HG03460 (cell line): ENCODE results near the gene OSCP1.

Source experiments
- ATAC-seq: cut with Tn5 transposase; IDR thresholded peaks from one replicate; pipeline ENCODE4 v1.9.1; 2021; ENCODE audit not compliant: unreplicated experiment

OSCP1 gene

DNA sequence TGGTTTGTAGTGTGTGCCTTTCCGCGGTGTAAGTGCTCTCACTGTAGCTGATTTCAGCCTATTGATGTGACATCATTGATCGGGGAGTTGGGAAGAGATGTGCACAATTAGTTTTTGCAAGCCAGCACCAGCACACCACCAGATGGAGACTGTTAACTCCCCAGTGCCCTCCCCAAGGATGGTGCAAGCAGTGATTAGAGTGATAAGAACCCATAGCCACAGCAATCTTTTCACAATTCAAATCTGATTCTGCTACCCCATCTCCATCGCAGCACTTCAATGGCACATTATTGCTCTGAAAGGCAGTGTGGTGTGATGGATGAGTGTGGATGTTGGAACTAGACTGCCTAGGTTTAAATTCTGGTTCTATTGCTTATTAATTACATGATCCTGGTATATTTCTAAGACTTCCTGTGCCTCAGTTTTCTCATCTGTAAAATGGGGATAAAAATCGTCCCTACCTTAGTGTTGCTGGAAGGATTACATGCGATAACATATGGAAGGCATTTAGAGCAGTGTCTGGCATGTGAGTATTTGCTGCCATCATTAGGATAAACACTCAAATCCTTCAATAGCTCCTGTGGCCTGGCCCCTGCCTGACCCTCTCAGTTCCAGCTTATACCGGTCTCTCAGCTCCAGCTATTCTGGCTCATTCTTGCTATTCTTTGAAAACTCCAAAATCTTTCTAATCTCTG, 25.8 kb upstream of the OSCP1 start:
- ATAC-seq = no peak

DNA sequence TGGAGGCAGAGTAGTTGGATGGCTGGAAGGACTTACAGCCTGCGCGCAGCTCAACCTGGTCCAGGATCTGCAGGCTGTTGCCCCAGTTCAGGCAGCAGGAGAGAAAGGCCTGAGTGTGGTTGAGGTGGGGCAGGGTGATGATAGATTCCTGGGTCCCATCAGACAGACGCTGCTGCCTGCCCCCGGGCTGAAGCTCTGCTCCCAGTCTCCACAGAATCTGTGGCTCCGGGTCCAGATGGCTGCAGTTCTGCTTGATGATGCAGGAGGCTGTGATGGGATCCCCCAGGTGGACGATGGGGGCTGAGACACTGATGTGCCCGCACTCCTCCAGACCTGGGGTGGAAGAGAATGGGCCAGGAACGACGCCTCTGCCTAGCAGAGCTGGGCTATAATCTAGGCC, 25.1 kb upstream of the OSCP1 start:
- no peak for ATAC-seq

DNA sequence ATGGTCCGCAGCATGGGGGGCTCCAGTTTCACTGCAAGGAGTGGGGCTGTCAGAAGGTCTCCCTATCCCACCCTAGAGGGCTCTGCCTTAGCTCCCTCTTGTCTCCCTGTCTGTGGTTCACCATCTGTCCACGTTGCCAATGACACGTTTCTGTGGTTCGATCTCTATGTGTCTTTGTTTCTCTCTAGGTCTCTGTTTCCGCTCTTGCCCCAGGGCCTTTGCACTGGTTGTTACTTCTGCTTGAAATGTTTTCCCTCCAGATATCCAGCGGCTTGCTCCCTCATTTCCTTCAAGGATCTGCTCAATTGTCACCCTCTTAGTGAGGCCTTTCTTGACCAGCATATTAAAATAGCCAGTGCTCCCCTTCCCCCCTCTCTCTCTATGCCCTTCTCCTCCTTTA, 22.4 kb upstream of the OSCP1 start:
- no peak for ATAC-seq

DNA sequence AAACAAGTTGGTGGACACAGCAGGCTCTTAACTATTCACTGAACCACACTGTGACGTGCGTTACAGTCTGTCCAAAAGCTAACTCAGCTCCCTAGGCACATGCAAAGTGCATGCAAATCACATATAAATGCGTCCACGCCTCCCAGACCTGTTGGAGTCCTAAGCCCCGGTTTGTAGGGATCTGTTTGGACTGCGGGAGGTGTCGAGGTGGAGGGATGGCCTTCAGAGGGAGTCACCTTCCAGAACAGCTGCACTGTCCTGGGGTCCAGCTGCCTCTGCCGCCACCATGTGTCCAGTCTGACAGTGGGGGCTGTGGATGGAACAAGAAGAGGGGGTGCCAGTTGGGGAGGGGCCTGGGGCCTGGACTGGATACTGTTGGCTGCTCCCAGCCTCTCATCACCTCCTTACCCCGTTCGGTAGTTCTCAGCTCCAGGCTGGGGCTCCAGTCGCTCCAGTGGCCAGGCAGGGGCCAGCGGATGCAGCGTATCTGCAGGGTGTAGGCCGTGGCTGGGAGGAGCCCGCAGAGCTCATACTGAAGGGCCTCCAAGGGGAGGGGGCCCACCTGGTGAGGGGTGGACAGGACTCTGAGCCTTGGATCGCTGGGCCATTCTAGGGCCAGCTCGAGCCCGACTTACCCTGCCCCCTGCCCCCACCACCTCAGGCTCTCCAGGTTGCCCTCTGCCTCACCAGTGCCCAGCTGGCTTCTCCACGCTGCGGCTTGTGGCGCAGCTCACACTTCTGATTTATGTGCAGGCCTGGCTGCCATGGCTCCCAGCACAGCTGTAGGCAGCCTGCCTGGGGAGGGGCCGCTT, 21.8 kb upstream of the OSCP1 start:
- no peak for ATAC-seq

DNA sequence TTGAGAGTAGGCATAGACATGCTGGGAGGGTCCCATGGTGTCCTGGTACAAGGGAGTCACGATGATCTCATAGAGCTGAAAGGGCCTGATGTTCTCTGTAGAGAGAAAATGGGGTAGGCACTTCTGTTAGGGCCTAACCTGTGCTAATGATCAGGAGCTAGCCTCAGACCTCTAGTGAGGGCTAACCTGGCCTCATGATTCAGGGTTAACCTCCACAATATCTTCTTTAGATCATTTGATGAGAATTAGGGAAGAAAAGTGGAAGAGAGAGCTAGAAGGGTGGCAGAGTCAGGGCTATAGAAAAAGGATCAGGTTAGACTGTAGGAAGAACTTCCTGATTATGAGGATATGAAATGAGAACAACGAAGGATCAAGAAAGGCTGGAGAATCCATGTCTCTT, 18.9 kb upstream of the OSCP1 start:
- ATAC-seq = no peak

DNA sequence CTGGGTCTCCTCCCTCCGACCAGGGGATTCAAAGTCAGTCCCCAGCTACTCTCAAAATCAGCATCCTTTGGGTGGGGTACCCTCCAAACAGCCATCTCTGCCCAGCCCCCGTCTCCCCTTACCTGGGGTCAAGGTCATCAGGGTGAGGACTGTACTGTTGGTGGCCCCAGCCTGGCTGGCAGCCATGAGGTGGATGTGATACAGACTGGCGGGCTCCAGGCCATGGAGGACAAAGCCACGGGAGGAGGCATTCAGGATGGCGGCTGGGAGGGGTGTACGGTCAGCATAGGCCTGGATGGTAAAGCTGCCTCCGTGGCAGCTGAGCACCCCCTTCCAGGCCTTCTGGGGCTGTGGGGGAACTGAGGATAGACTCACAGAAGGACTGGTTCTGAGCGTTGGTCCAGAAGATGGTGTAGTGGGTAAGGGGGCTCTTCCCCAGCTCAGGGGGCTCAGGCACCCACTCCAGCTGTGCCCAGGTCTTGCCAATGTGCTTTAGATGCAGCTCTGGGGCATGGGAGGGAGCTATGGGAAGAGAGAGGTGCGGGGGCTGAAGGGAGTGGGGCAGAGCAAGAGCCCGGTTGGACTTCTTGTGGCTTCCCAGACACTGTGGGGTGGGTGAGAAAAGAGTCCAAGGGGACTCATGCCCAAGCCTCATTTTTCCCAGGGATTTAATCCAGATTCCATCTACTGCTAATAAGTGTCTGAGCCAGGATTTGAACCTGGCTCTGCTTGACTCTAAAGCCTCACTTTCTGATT, 17.6 kb upstream of the OSCP1 start:
- no peak for ATAC-seq

DNA sequence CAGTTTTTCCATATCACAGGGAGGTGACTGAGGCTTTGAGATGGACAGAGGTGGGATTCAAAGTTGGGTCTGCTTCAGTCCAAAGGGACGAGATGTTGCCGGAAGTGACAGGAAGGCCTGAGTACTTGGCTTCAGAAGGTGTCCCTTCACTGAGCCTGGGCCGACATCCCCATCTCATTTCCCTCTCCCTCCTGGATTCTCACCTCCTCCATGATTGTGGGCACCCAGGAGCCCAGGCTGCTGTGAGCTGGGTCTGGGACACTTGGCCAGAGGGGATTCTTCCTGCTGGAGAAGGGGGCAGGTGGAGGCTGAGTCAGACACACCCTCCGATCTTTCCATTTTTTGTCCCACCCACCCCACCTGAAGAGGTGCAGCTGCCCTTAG, 16.8 kb upstream of the OSCP1 start:
- ATAC-seq = no peak

DNA sequence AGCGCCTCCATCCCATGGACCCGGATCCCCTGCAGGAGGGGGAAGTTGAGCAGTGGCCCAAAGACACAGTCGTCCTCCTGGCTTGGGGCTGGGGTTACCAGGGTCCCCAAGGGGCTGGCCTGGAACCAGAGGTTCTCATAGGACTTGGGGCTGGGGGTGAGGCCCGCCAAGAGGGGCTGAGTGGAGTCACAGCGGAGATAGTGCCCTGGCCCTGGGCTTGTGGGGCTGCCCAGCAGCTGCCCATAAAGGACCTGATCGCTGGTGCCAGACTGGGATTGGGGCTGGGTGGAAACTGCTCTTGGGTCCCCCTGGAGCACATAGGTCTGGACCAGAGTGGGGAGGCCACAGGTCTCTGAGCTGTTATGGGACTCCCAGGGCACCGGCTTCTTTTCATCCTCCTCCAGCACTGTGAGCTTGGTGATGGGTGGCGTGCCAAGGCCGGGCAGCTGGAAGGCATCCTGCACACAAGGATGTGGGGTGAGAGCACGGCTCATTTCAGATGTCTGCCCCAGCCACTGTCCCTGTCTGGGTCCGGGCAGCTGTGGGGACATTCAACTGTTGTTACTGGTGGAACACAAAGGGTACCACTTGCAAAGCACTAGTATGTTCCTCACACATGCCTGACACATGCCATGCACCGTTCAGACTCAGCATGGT, 16.2 kb upstream of the OSCP1 start:
- ATAC-seq = no peak

DNA sequence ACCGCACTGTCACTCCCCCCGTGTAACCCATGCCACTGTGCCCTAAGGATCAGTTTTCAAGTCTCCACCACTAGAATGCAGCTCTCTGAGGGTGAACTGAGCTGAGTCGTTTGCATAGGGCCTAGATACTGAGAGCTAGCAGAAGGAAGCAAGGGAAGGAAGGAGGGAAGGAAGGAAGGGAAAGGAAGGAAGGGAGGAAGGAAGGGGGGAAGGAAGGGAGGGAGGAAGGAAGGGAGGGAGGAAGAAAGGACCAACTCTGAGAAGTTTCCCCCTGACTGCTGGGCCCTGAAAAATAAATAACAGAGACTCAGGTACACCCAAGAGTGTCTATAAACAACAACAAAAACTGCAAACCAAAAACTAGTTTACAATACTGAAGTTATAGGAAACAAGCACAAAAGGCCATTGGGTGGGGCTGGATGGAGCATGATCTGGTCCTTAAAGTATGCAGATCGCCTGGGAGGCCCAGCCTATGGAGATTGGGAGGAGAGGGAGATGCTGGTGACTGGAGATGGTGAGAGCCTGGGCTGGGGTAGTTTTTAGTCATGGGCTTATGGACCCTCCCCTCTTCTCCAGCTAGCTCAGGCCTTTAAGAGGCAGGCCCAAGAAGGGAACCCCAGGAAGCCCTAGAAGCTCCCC, 15.6 kb upstream of the OSCP1 start:
- ATAC-seq = no peak

DNA sequence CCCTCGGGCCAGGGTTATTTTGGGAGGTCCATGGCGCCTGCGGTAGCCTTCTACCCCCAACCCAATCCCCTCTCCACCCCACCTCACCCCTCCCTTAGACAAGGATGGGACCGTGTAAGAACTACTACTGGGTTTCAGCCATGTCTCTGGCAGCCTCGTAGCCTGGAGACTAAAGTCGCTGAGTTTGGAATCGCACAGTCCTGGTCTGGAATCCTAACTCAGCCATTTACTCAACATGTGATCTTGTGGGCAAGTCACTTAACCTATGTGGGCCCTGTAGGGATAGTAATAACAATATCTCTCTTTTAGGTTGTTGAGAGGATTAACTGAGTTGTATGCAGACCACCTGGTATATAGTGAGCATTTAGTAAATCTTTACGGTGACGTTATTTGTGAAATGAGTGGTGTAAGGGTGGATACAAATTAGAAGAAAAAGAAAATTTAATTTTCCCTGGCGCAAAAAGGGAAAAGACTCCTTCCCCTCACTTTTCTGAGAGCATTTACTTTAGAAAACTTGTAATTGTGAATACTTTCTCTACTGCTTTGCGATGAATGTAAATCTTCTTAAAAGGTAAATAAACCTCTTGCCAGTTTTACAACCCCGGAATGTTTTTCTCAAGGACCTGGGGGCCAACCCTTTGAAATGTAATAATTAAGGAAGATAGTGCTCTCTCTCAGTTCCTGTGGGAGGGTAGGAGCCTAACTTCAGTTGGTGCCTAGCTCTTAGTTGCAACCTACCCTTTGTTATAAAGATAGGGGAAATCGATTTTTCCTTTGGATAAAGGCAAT, 14.5 kb upstream of the OSCP1 start:
- ATAC-seq = no peak

DNA sequence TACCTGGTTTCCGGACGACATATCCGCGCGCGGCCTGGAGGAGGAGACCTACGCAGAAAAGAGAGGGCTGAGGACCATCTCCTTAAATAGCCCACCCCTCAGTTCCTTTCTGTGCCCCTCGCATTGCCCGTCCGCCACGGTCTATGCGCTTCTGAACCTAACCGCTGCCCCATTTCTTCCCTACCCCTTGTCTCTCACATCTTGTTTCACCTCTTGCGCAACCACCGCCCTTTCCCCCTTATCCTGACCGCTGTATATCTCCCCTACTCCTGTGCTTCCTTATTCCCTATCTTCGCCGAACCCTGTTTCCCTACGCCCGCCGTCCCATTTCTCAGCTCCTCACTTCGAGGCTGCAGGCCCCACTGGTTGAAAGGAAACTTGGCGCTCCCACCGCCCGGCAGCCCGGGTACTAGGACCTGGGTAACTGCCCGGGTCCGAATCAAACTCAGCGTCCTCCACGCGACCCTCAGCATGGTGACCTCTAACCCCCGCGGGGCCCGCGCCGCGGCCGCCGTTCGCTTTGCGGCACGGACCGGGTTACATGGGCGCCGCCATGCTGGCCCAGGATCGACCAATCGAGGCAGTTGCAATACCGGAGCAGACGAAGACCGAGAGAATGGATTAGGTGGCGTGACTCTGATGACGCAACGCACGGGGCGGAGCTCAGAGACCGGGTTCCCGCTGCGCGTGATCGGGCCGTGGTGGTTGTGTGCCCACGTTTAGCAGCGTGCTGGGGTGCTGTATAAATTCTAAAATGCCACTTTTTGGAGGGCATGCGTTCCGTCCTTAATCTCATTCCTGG, 13.8 kb upstream of the OSCP1 start, which contains the start of gene MRPS15:
MRPS15 (minus strand) TSS at position 582 of the 802 bp plus-strand sequence; CDS start at position 473, 109 bp downstream.
- peak; percentile 93 for ATAC-seq

DNA sequence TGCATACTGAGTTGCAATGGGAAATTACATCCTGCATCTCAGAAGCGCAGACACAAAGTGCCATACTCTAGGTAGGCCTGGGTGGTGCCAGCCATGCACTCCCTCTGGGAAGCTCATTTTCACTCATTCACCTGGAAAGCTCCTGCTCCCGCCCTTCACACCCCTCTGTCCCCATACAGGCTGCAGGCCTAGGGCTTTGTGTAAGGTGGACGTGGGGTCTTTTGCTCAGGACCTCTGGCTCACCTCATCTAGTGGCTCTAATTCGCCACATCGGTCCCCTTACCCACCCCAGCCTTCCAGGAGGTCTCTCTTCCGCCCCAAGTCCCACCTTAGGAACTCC, 13.2 kb upstream of the OSCP1 start:
- ATAC-seq = no peak

DNA sequence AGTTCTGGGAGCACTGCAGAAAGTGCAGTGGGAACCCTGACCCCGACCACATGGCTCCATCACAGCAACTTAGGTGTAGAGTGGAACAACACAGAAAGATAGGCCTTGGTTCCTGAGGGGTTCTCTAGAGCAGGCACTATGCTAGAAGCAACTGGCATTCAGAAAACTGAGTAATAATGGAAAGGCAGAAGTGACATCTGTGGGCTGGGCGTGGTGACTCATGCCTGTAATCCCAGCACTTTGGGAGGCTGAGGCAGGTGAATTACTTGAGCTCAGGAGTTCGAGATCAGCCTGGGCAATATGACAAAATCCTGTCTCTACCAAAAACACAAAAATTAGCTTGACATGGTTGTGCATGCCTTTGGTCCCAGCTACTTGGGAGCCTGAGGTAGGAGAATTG, 8.7 kb upstream of the OSCP1 start:
- ATAC-seq = no peak

DNA sequence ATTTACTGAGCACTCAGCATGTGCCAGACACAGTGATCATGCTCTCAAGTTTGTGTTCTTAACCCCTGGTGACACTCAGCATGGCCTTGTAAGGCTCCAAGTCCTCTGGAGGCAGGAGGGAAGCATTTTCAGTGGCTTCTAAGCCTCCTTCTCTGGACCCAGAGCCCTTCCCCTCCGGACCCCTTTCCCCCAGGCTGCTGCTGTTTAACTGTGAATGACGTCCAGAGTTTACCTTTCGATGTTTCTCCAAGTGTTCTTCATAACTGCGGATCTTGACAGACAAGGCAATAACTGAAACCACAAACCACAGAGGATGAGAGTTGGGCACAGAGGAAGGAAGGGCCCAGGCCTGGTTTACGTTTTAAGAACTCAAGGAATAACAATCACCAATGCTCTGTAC, 7.4 kb upstream of the OSCP1 start:
- no peak for ATAC-seq

DNA sequence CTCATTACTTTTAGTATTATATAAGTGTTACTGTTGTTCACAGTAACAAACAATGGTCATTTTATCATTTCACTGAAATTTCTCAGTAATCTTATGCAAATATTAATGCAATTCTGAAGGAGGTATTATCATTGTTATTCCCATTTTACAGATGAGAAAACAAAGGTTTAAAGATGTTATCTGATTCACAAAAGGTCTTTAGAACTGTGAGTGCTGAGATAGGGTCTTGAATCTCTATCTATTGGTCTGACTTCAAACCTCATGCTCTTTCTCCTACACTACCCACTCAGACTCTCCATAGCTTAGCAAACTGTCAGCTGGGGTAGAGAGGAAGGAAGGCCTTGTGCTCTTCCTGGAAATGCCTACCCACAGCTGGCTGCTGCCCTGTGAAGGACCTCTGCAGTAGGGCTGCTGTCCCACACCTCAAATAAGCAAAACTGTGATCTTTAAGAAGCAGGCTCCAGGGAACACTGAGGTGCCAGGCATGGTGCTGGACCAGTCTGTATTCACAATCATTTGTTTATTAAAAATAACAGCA, 6.2 kb upstream of the OSCP1 start:
- no peak for ATAC-seq

DNA sequence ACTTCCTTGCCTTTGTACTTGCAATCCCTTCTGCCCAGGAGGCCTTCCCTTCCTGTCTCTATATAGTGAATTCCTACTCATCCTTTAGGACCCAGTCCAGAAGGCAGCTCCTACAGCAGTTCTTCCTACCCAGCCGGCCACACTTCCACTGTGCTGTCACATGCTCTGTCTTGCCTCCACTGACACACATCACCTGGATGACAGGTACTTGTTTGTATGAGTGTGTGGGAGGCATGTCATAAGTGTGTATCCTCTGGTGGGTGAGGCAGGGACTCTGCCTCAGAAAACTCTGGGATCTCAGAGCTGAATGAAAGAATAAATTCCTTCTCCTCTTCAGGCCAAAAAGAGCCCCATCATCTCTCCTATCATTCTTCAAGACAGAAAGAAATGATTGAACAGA, 5.1 kb upstream of the OSCP1 start:
- ATAC-seq = no peak

DNA sequence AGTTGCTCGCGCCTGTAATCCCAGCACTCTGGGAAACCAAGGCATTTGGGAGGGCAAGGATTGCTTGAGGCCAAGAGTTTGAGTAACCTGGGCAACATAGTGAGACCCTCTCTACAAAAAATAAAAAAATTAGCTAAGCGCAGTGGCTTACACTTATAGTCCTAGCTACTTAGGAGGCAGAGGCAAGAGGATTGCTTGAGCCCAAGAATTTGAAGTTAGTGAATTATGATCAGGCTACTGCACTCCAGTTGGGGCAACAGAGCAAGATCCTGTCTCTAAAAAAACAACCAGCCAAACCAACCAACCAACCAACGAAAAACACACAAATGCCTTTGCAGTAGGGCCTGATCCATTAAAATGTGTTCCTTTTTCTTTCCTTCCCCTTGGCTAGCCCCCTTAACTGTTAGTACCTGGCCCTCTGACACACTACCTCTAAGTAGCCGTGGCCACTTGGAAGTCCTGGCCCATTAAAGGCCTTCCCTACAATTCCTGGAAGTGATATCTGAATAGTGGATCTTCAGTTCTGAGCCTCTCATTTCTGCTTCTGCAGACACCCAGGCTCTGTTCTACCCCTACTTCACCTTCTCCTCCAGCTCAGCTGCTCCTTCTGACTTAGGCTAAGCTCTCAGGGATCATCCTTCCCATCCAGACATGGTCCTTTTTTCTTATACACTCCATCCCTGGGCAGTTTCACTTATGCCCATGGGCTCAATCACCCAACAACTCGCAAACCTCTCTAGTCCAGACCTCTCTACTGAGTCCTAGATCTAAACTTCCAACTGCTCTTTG, 3.5 kb upstream of the OSCP1 start:
- ATAC-seq = no peak

DNA sequence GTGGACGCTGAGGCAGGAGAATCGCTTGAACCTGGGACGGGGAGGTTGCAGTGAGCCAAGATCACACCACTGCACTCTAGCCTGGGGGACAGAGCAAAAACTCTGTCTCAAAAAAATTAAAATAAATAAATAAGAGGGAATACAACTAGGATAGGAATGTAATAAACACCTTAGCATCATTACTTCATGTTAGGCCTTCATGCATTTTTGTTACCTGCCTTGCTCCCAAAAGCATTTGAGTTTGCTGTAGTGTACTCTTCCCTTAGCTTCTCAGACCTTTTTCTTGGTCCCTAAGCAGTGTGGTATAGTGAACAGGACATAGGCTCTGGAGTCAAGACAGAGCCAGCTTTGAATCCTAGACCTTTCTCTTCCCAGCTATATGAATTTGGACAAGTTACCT, 2.8 kb upstream of the OSCP1 start:
- ATAC-seq = no peak
